BLaER1 (cell line): Measurements from ENCODE around the gene MAN2B1.

Experiments
- H3K27ac ChIP-seq: shearing (Covaris generic); formaldehyde crosslinking; 2 replicates; pipeline ENCODE4 v1.8.1; 2022
- H3K27me3 ChIP-seq: shearing (Covaris generic); formaldehyde crosslinking; 2 replicates; pipeline ENCODE4 v1.8.1; 2022
- H3K36me3 ChIP-seq: shearing (Covaris generic); formaldehyde crosslinking; 2 replicates; pipeline ENCODE4 v1.8.1; 2022
- H3K4me1 ChIP-seq: shearing (Covaris generic); formaldehyde crosslinking; 2 replicates; pipeline ENCODE4 v1.8.1; 2022
- H3K4me2 ChIP-seq: shearing (Covaris generic); formaldehyde crosslinking; 2 replicates; pipeline ENCODE4 v1.8.1; 2022
- H3K4me3 ChIP-seq: shearing (Covaris generic); formaldehyde crosslinking; 2 replicates; pipeline ENCODE4 v1.8.1; 2022
- H3K9ac ChIP-seq: shearing (Covaris generic); formaldehyde crosslinking; 2 replicates; pipeline ENCODE4 v1.8.1; 2022
- H3K9me3 ChIP-seq: shearing (Covaris generic); formaldehyde crosslinking; 2 replicates; pipeline ENCODE4 v1.8.1; 2022
- H4K20me1 ChIP-seq: shearing (Covaris generic); formaldehyde crosslinking; 2 replicates; pipeline ENCODE4 v1.8.1; 2022
- Cebpa-rat ChIP-seq: shearing (Covaris generic); IDR thresholded peaks from 2 replicates; pipeline ENCODE4 v1.8.1; 2022

Gene MAN2B1

DNA sequence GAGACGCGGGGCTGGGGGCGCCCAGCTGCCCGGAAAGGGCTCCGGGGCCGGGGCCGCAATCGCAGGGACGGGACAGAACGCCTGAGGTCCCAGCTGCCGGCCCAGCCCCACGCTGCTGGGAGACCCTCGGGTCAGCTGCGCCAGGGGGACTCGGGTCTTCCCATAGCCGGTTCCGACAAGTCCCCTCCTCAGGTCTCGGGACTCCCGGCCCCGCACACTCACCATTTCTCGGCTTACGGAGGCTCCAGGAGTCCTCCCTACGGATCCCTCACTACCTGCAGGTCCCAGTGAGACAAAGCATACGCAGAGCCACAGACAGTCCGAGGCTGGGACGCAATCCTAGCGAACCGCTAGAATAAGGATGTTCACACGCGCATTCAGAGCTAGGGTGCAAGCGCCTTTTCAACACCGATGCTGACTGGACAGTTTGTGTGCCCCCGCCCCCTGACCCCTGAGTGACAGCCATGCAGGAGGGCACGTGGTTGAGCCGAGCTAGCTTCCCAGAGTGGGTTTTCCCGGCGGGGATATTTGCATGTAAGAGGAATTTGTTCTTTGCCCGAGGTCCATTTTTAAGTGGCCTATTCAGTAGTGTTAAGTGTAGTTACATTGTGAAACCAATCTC, 69.5 kb downstream of the MAN2B1 start:
- no peak for TF ChIP-seq Cebpa-rat
- Histone ChIP-seq H3K9ac (no peak overlapping the region), H3K36me3 (peaks cover 61% of the 10 kb centered on the region), H3K27me3 (no peaks in the 10 kb centered on the region), H3K9me3 (no peaks in the 10 kb centered on the region), H3K27ac (no peak overlapping the region), H3K4me1 (no peaks in the 10 kb centered on the region), H4K20me1 (no peaks in the 10 kb centered on the region), H3K4me2 (no peak overlapping the region), H3K4me3 (no peak overlapping the region)
